SK-N-SH treated with all-trans-retinoic acid at 6 μM for 48 hours (cell line): Measurements from ENCODE around the gene PTPRF.

Experiments
- BACH2 ChIP-seq: fragments of 250-450 bp; sonication (Bioruptor Pico); IDR thresholded peaks from 2 replicates; pipeline ENCODE4 v1.9.0; 2021; ENCODE audit warnings: mild to moderate bottlenecking, borderline replicate concordance
- CREB5 ChIP-seq: fragments of 250-450 bp; sonication (Bioruptor Pico); IDR thresholded peaks from 2 replicates; pipeline ENCODE4 v1.5.1; 2020; ENCODE audit warnings: low read depth, mild to moderate bottlenecking, moderate library complexity
- GLIS3 ChIP-seq: fragments of 250-450 bp; sonication (Bioruptor Pico); IDR thresholded peaks from 2 replicates; pipeline ENCODE4 v1.5.0; 2020; ENCODE audit warnings: mild to moderate bottlenecking, moderate library complexity
- OSR1 ChIP-seq: fragments of 250-450 bp; sonication (Bioruptor Pico); IDR thresholded peaks from 2 replicates; pipeline ENCODE4 v1.8.0; 2022; ENCODE audit warnings: moderate library complexity, mild to moderate bottlenecking, inconsistent platforms
- PATZ1 ChIP-seq: fragments of 250-450 bp; sonication (Bioruptor Pico); IDR thresholded peaks from 2 replicates; pipeline ENCODE4 v1.8.0; 2020; ENCODE audit warnings: mild to moderate bottlenecking, moderate library complexity, borderline replicate concordance
- RARB ChIP-seq: fragments of 250-450 bp; sonication (Bioruptor Pico); IDR thresholded peaks from 2 replicates; pipeline ENCODE4 v1.8.0; 2021; ENCODE audit warnings: mild to moderate bottlenecking, moderate library complexity
- TCF4 ChIP-seq: fragments of 250-450 bp; sonication (Bioruptor Pico); IDR thresholded peaks from 2 replicates; pipeline ENCODE4 v1.8.0; 2021; ENCODE audit warnings: mild to moderate bottlenecking, moderate library complexity, borderline replicate concordance
- TSHZ2 ChIP-seq: fragments of 250-450 bp; sonication (Bioruptor Pico); IDR thresholded peaks from 2 replicates; pipeline ENCODE4 v1.5.0; 2020; ENCODE audit warnings: mild to moderate bottlenecking, moderate library complexity
- ZFP3 ChIP-seq: fragments of 250-450 bp; sonication (Bioruptor Pico); IDR thresholded peaks from 2 replicates; pipeline ENCODE4 v1.5.0; 2020; ENCODE audit warnings: mild to moderate bottlenecking, moderate library complexity
- ZFP30 ChIP-seq: fragments of 450-650 bp; formaldehyde crosslinking; IDR thresholded peaks from 2 replicates; pipeline ENCODE4 v1.5.0; 2022; ENCODE audit warnings: mild to moderate bottlenecking, moderate library complexity
- ZNF8 ChIP-seq: fragments of 450-650 bp; formaldehyde crosslinking; IDR thresholded peaks from 2 replicates; pipeline ENCODE4 v1.5.0; 2020; ENCODE audit warnings: mild to moderate bottlenecking, moderate library complexity

- TF ChIP-seq ZFP3 (CRISPR knock-in tag) (no peak), ZFP30 (CRISPR knock-in tag) (no peak), ZNF8 (CRISPR knock-in tag) (no peak), PATZ1 (CRISPR knock-in tag) (no peak), RARB (CRISPR knock-in tag) (no peak), CREB5 (CRISPR knock-in tag) (no peak), OSR1 (no peak), TSHZ2 (no peak), TCF4 (no peak), BACH2 (CRISPR knock-in tag) (no peak), GLIS3 (CRISPR knock-in tag) (no peak)
Observed at GRCh38 chr1:43541721-43542401, 11.2 kb downstream of the PTPRF start.
